ENCODE data around the gene GAR1. TPM values are rescaled to one million over a fixed set of nuclear protein-coding genes. Genes with fewer than 3 reads are reported as not detected.

Gene GAR1
- total RNA-seq = 6.3 TPM

DNA sequence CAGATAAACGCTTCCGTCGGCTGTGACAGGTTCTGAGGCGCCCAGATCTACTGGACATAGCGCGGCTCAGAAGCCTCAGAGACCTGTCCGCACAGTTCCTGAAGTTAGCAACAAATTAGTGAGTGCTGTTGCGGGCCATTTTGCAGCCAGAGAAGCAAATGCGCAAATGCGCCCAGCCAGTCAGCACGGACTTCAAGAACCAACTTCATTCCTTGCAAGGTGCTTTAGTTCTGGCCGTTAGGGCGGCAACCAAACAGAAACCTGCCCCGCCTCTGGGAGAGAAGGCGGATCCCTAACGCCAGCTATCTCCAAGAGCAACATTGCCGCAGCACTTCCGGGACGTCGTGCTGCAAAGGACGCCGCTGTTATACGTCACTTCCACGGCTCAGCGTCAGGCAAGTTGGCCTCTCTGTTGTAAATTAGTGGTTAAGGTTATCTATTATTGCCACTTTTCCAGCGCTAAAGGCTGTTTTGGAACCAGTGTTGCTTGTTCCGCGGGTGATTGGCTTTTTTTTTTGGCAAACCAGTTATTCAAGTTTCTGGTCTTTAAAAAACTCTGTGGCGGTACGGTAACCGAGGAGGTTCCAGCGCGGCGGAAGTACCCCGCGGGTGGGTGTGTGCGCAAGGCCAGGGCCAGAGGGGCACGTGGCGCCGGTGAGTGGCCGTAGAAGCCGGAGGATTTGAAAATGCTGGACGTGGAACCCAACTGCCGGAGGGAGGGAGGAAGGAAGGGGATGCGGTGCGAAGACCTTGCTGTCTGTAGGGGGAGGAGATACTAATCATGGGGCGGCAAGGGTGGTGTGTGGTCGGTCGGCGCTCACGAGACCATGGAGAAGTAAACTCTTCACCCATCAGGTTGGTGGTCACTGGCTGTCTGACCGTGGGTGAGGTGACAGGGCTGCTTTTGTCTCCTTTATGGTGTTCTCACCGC, at the start of gene GAR1:
TSS of gene GAR1 (plus strand) at position 612 of the 931 bp plus-strand sequence. CDS start 403 bp downstream, outside the sequence.

DNA sequence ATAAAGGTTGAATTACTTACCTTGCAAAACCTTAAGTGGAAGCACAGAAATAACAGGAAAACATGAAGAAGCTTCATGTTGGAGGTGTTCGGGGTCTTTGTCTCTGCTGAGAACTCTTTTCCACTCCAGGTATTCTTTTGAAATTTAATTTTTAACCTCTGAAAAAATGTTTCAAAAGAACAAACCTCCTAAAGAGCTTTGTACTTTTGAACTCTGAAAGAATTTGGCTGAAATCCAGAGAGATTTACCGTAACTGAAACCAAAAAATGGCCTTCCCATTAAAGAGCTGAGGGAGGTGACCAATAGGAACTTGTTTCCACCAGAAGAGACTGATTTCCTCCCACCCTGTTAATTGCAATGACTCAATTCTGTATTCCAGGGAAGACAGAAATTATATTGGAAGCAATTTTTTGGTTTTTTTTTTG, 13.7 kb upstream of the GAR1 start, which contains the start of gene CFI:
TSS of gene CFI (minus strand) at position 105 of the 425 bp plus-strand sequence. CDS start at position 77, 28 bp downstream.

DNA sequence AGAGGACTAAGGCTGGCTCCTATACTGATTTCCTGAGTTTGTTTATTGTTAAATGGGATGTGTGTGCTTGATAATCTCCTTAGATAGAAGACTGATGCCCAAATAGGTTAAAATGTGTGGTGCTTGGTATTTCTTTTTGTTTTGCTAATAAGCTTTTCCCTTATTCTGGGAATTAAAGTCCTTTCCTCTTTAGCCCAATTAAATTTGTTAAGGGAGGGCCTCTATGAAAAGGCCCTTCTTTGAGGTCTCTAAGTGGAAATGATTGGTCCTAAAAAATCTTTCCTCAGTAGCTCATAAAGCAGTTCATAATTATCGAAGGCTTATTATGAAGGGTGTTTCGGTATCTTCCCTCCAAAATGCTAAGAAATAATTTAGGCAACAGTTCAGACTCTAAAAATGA, 12.1 kb downstream of the GAR1 start, which contains the start of gene RRH:
TSS of gene RRH (plus strand) at position 301 of the 400 bp plus-strand sequence. CDS start at position 357, 56 bp downstream.

DNA sequence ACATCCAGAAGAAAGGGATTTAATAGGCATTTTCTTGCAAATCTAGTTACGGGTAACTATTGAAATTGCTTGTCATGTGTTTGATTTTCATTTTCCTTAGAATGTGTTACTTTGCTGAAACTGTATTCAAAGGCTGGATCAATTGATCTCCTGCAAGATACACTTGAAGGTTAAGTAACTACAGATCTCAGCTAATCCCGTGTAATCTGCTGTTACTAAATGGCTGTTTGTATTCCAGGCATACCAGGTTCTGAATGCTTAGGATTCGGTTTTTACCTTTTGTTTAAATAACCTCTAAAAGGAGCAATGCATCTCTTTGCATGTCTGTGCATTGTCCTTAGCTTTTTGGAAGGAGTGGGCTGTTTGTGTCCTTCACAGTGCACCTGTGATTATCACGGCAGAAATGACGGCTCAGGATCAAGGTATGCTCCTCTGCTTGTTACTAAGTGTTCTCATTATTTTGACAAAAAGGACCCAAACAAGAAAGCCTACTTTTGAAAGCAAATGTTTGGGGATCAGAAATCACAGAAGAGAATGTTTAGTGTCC, 32.4 kb downstream of the GAR1 start, which contains the start of gene LRIT3:
TSS of gene LRIT3 (plus strand) at position 212 of the 547 bp plus-strand sequence. CDS start at position 307, 95 bp downstream.

Other genes with a start within 250 kb of the GAR1 start
- gene CASP6, start 112.3 kb upstream of the GAR1 start, total RNA-seq = 17.2 TPM
- 26.0 TPM for gene PLA2G12A, start 85.7 kb upstream of the GAR1 start, total RNA-seq
- 1.6 TPM for gene CFI, start 13.8 kb upstream of the GAR1 start, total RNA-seq
- 0.31 TPM for gene RRH, start 12.2 kb downstream of the GAR1 start, total RNA-seq
- gene LRIT3, start 32.3 kb downstream of the GAR1 start, total RNA-seq = 0.31 TPM
- 0.31 TPM for gene EGF, start 97.1 kb downstream of the GAR1 start, total RNA-seq